PC-9 (cell line): ENCODE measurements around the gene CAST.

Source experiments
- EZH2 ChIP-seq: fragments of 200-600 bp; sonication (generic); IDR thresholded peaks from 2 replicates; pipeline ENCODE4 v1.8.0; 2017; ENCODE audit warnings: antibody characterized with exemption, low read depth
- TF ChIP-seq, protein P1 (sequence below): fragments of 200-600 bp; sonication (generic); conservative IDR thresholded peaks from 2 replicates; pipeline ENCODE4 v1.6.1; 2017; ENCODE audit warnings: mixed run types, antibody characterized with exemption, mild to moderate bottlenecking, moderate library complexity

DNA sequence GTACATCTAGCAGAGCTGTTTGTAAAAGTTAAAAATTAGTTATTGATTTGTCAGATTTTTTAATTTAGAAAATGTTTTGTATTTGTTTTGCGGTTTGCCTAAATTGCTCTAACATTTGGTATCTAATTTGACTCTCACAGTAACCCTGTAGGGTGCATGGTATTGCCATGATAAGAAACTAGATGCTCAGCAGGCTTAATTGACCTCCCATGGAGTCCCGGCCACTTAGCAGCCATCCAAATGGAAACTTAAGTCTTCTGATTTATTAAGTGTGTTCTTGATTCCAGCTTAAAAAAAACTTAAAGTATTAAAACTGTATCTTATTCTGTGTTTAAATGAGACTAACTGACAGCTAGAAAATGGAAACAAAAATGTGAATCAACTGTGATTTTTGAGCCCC lies 54.5 kb downstream of the CAST start:
- TF ChIP-seq, protein P1, sequence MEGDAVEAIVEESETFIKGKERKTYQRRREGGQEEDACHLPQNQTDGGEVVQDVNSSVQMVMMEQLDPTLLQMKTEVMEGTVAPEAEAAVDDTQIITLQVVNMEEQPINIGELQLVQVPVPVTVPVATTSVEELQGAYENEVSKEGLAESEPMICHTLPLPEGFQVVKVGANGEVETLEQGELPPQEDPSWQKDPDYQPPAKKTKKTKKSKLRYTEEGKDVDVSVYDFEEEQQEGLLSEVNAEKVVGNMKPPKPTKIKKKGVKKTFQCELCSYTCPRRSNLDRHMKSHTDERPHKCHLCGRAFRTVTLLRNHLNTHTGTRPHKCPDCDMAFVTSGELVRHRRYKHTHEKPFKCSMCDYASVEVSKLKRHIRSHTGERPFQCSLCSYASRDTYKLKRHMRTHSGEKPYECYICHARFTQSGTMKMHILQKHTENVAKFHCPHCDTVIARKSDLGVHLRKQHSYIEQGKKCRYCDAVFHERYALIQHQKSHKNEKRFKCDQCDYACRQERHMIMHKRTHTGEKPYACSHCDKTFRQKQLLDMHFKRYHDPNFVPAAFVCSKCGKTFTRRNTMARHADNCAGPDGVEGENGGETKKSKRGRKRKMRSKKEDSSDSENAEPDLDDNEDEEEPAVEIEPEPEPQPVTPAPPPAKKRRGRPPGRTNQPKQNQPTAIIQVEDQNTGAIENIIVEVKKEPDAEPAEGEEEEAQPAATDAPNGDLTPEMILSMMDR: no peak
- TF ChIP-seq EZH2: no peak
